Parathyroid adenoma (tissue), 2 donors: ENCODE data around the gene PIGP.
"Not testable (repeated sequence)": the region's sequence is repeated elsewhere in the genome, so short reads cannot be mapped to it uniquely, and the experiment has no call there.

Experiments
- H2AFZ ChIP-seq: fragments of 300-600 bp; sonication (generic); one replicate; pipeline ENCODE4 v1.7.0; 2017; ENCODE audit warnings: antibody characterized with exemption, mild to moderate bottlenecking
- H3K27ac ChIP-seq: fragments of 300-600 bp; sonication (generic); one replicate; pipeline ENCODE4 v1.7.0; 2017
- H3K27me3 ChIP-seq: fragments of 300-600 bp; sonication (generic); one replicate; pipeline ENCODE4 v1.7.0; 2017; ENCODE audit warnings: low read length; ENCODE audit not compliant: control insufficient read depth, insufficient read depth
- H3K36me3 ChIP-seq: fragments of 300-600 bp; sonication (generic); one replicate; pipeline ENCODE4 v1.7.0; 2017; ENCODE audit warnings: low read length; ENCODE audit not compliant: control insufficient read depth, insufficient read depth
- H3K4me1 ChIP-seq: fragments of 300-600 bp; sonication (generic); one replicate; pipeline ENCODE4 v1.7.0; 2017; ENCODE audit warnings: control low read depth
- H3K4me2 ChIP-seq: fragments of 300-600 bp; sonication (generic); one replicate; pipeline ENCODE4 v1.7.0; 2017; ENCODE audit warnings: low read length
- H3K4me3 ChIP-seq: fragments of 300-600 bp; sonication (generic); one replicate; pipeline ENCODE4 v1.7.0; 2017; ENCODE audit warnings: low read depth, low read length
- H3K79me2 ChIP-seq: fragments of 300-600 bp; sonication (generic); one replicate; pipeline ENCODE4 v1.7.0; 2017; ENCODE audit warnings: control low read depth
- H3K9ac ChIP-seq: fragments of 300-600 bp; sonication (generic); one replicate; pipeline ENCODE4 v1.7.0; 2017; ENCODE audit warnings: mild to moderate bottlenecking
- H3K9me3 ChIP-seq: fragments of 300-600 bp; sonication (generic); one replicate; pipeline ENCODE4 v1.7.0; 2017; ENCODE audit warnings: low read length; ENCODE audit not compliant: control insufficient read depth
- CTCF ChIP-seq: fragments of 300-600 bp; sonication (generic); IDR thresholded peaks from one replicate; pipeline ENCODE4 v1.7.0; 2017; ENCODE audit warnings: antibody characterized with exemption, mild to moderate bottlenecking
- donor health status: primary hyperparathyroidism.

Gene PIGP

GRCh38 chr21:37059181-37059580, 13.7 kb downstream of the PIGP start:
- H3K9ac ChIP-seq = no peak overlapping the region
- TF ChIP-seq CTCF = no peak
- H3K4me2 ChIP-seq = no peak overlapping the region
- H3K9me3 ChIP-seq = no peaks in the 10 kb centered on the region
- H3K79me2 ChIP-seq = no peaks in the 10 kb centered on the region
- H3K27ac ChIP-seq = no peak overlapping the region
- H3K27me3 ChIP-seq = no peaks in the 10 kb centered on the region
- H3K4me1 ChIP-seq = peaks cover 3% of the 10 kb centered on the region
- no peaks in the 10 kb centered on the region for H3K36me3 ChIP-seq
- no peak overlapping the region for H2AFZ ChIP-seq
- no peak overlapping the region for H3K4me3 ChIP-seq

- Histone ChIP-seq H3K9me3 (no peaks in the 10 kb centered on the region), H3K36me3 (no peaks in the 10 kb centered on the region), H3K27ac (no peak overlapping the region), H3K9ac (no peak overlapping the region), H2AFZ (no peak overlapping the region), H3K4me1 (no peaks in the 10 kb centered on the region), H3K4me2 (no peak overlapping the region), H3K27me3 (no peaks in the 10 kb centered on the region), H3K4me3 (no peak overlapping the region), H3K79me2 (no peaks in the 10 kb centered on the region)
- no peak for TF ChIP-seq CTCF
Observed at GRCh38 chr21:37058261-37058660, 14.6 kb downstream of the PIGP start.

- H2AFZ ChIP-seq = no peak overlapping the region
- no peaks in the 10 kb centered on the region for H3K79me2 ChIP-seq
- H3K4me3 ChIP-seq = no peak overlapping the region
- H3K4me2 ChIP-seq = no peak overlapping the region
- H3K27ac ChIP-seq = no peak overlapping the region
- no peaks in the 10 kb centered on the region for H3K27me3 ChIP-seq
- TF ChIP-seq CTCF = no peak
- no peak overlapping the region for H3K9ac ChIP-seq
- H3K4me1 ChIP-seq = no peaks in the 10 kb centered on the region
- H3K36me3 ChIP-seq = no peaks in the 10 kb centered on the region
- H3K9me3 ChIP-seq = no peaks in the 10 kb centered on the region
Observed at GRCh38 chr21:37057614-37058013, 15.3 kb downstream of the PIGP start.

GRCh38 chr21:37055271-37055855, 17.5 kb downstream of the PIGP start:
- no peak for TF ChIP-seq CTCF
- Histone ChIP-seq H3K79me2 (no peaks in the 10 kb centered on the region), H3K4me1 (no peaks in the 10 kb centered on the region), H3K9me3 (no peaks in the 10 kb centered on the region), H3K27me3 (no peaks in the 10 kb centered on the region), H3K36me3 (no peaks in the 10 kb centered on the region), H3K4me2 (no peak overlapping the region), H3K9ac (no peak overlapping the region), H3K27ac (no peak overlapping the region), H2AFZ (no peak overlapping the region), H3K4me3 (no peak overlapping the region)

GRCh38 chr21:37049741-37050140, 23.1 kb downstream of the PIGP start:
- not testable (repeated sequence) for H3K36me3 ChIP-seq, H3K4me2 ChIP-seq, H3K79me2 ChIP-seq, H3K4me3 ChIP-seq, H3K9ac ChIP-seq, H3K4me1 ChIP-seq, H3K27ac ChIP-seq, H3K27me3 ChIP-seq, H2AFZ ChIP-seq, H3K9me3 ChIP-seq
